Measurements from ENCODE around the gene BCL2L2.

The BCL2L2 gene

GRCh38 chr14:23355871-23356435 is 49.3 kb downstream of the BCL2L2 start:
- Histone ChIP-seq H3K4me3 (ENCODE audit: low read depth, low read length, poor library complexity, severe bottlenecking) (no peak overlapping the region), H3K4me1 (ENCODE audit: insufficient read depth, low read length, severe bottlenecking) (no peaks in the 10 kb centered on the region), H4K20me1 (ENCODE audit: insufficient read depth, low read length) (no peaks in the 10 kb centered on the region), H3K36me3 (ENCODE audit: insufficient read depth, low read length) (no peaks in the 10 kb centered on the region), H3K9me3 (ENCODE audit: low read length) (no peaks in the 10 kb centered on the region), H2AFZ (ENCODE audit: low read length) (no peak overlapping the region), H3K9me2 (ENCODE audit: low read depth, low read length) (no peaks in the 10 kb centered on the region), H3K27me3 (ENCODE audit: insufficient read depth, low read length) (peaks cover 5% of the 10 kb centered on the region; the same call in 1 of the 2 replicates), H3K79me2 (ENCODE audit: insufficient read depth, low read length) (no peaks in the 10 kb centered on the region), H3K4me2 (ENCODE audit: low read length) (no peak overlapping the region), H3K9ac (ENCODE audit: low read length) (no peak overlapping the region), H3F3A (ENCODE audit: insufficient read depth, low read length) (no peaks in the 10 kb centered on the region), H3K27ac (ENCODE audit: low read depth, low read length, poor library complexity, severe bottlenecking) (no peak overlapping the region)
- TF ChIP-seq EZH2 (IDR thresholded peaks at IDR 0.05; ENCODE audit: borderline replicate concordance, low read length) (no peak), CTCF (IDR thresholded peaks at IDR 0.05; ENCODE audit: low read length) (no peak)

GRCh38 chr14:23356662-23357061 is 50.0 kb downstream of the BCL2L2 start:
- H3K4me1 ChIP-seq (ENCODE audit: insufficient read depth, low read length, severe bottlenecking): no peaks in the 10 kb centered on the region
- no peaks in the 10 kb centered on the region for H4K20me1 ChIP-seq (ENCODE audit: insufficient read depth, low read length)
- H2AFZ ChIP-seq (ENCODE audit: low read length): no peak overlapping the region
- H3F3A ChIP-seq (ENCODE audit: insufficient read depth, low read length): no peaks in the 10 kb centered on the region
- no peak overlapping the region for H3K4me3 ChIP-seq (ENCODE audit: low read depth, low read length, poor library complexity, severe bottlenecking)
- H3K9me2 ChIP-seq (ENCODE audit: low read depth, low read length): no peaks in the 10 kb centered on the region
- no peak overlapping the region for H3K4me2 ChIP-seq (ENCODE audit: low read length)
- H3K9me3 ChIP-seq (ENCODE audit: low read length): no peaks in the 10 kb centered on the region
- H3K27ac ChIP-seq (ENCODE audit: low read depth, low read length, poor library complexity, severe bottlenecking): no peak overlapping the region
- no peak for TF ChIP-seq EZH2 (IDR thresholded peaks at IDR 0.05; ENCODE audit: borderline replicate concordance, low read length)
- TF ChIP-seq CTCF (IDR thresholded peaks at IDR 0.05; ENCODE audit: low read length): no peak
- H3K9ac ChIP-seq (ENCODE audit: low read length): no peak overlapping the region
- peaks cover 5% of the 10 kb centered on the region; the same call in 1 of the 2 replicates for H3K27me3 ChIP-seq (ENCODE audit: insufficient read depth, low read length)
- H3K79me2 ChIP-seq (ENCODE audit: insufficient read depth, low read length): no peaks in the 10 kb centered on the region
- H3K36me3 ChIP-seq (ENCODE audit: insufficient read depth, low read length): no peaks in the 10 kb centered on the region

GRCh38 chr14:23357261-23357660 is 50.6 kb downstream of the BCL2L2 start:
- H3K27me3 ChIP-seq (ENCODE audit: insufficient read depth, low read length): peaks cover 5% of the 10 kb centered on the region; the same call in 1 of the 2 replicates
- H3K9ac ChIP-seq (ENCODE audit: low read length): no peak overlapping the region
- no peaks in the 10 kb centered on the region for H4K20me1 ChIP-seq (ENCODE audit: insufficient read depth, low read length)
- no peaks in the 10 kb centered on the region for H3K4me1 ChIP-seq (ENCODE audit: insufficient read depth, low read length, severe bottlenecking)
- H3K4me3 ChIP-seq (ENCODE audit: low read depth, low read length, poor library complexity, severe bottlenecking): no peak overlapping the region
- no peak overlapping the region for H2AFZ ChIP-seq (ENCODE audit: low read length)
- no peak for TF ChIP-seq CTCF (IDR thresholded peaks at IDR 0.05; ENCODE audit: low read length)
- no peak for TF ChIP-seq EZH2 (IDR thresholded peaks at IDR 0.05; ENCODE audit: borderline replicate concordance, low read length)
- H3K9me2 ChIP-seq (ENCODE audit: low read depth, low read length): no peaks in the 10 kb centered on the region
- no peaks in the 10 kb centered on the region for H3F3A ChIP-seq (ENCODE audit: insufficient read depth, low read length)
- no peaks in the 10 kb centered on the region for H3K79me2 ChIP-seq (ENCODE audit: insufficient read depth, low read length)
- no peak overlapping the region for H3K4me2 ChIP-seq (ENCODE audit: low read length)
- no peaks in the 10 kb centered on the region for H3K9me3 ChIP-seq (ENCODE audit: low read length)
- H3K27ac ChIP-seq (ENCODE audit: low read depth, low read length, poor library complexity, severe bottlenecking): no peak overlapping the region
- H3K36me3 ChIP-seq (ENCODE audit: insufficient read depth, low read length): no peaks in the 10 kb centered on the region
